D721Med (cell line): Measurements from ENCODE around the gene CDH23.

Experiments
- DNase-seq: peaks from one replicate; pipeline ENCODE4 v3.0.0; 2011; ENCODE audit warnings: low spot score; ENCODE audit not compliant: insufficient read length
- FAIRE-seq: peaks from 2 replicates; lab custom pipeline; 2011; peaks lifted over from hg19 to GRCh38; lab: Jason Lieb, UNC
- TF ChIP-seq, protein P1 (sequence below): IDR thresholded peaks from 2 replicates; pipeline ENCODE4 v1.5.1; 2012; ENCODE audit warnings: mild to moderate bottlenecking, control low read depth; ENCODE audit not compliant: insufficient read depth; ENCODE audit errors: missing control alignments

The CDH23 gene

DNA sequence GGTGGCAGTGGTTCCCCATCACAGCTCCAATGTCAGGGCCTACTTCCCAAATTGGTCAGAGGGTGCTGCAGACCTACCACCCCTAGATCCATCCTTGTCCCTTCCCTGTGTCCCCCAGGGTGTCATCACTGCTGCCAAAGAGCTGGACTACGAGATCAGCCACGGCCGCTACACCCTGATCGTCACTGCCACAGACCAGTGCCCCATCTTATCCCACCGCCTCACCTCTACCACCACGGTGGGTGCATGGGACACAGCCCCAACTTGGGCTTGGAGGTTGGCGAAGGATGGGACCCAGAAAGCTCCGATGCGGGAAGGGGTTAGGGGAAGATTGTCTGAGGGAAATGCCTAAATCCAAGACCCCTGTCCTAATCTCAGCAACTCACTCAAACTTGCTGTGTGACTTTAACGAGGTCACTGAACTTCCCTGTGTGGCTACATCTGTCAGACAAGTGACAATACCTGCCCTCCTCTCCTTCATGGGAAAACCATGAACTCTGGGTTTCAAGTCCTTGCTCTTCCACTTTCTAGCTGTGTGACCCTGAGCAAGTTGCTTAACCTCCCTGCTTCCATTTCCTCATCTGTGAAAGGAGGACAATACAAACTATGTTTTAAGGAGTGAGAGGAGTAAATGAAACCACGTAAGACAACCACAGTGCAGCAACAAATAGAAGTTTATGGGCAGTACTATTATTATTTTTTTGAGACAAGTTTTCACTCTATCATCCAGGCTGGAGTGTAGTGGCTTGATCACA lies 381.5 kb downstream of the CDH23 start:
- TF ChIP-seq, protein P1, sequence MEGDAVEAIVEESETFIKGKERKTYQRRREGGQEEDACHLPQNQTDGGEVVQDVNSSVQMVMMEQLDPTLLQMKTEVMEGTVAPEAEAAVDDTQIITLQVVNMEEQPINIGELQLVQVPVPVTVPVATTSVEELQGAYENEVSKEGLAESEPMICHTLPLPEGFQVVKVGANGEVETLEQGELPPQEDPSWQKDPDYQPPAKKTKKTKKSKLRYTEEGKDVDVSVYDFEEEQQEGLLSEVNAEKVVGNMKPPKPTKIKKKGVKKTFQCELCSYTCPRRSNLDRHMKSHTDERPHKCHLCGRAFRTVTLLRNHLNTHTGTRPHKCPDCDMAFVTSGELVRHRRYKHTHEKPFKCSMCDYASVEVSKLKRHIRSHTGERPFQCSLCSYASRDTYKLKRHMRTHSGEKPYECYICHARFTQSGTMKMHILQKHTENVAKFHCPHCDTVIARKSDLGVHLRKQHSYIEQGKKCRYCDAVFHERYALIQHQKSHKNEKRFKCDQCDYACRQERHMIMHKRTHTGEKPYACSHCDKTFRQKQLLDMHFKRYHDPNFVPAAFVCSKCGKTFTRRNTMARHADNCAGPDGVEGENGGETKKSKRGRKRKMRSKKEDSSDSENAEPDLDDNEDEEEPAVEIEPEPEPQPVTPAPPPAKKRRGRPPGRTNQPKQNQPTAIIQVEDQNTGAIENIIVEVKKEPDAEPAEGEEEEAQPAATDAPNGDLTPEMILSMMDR = no peak
- DNase-seq (no peak), FAIRE-seq (no peak)

DNA sequence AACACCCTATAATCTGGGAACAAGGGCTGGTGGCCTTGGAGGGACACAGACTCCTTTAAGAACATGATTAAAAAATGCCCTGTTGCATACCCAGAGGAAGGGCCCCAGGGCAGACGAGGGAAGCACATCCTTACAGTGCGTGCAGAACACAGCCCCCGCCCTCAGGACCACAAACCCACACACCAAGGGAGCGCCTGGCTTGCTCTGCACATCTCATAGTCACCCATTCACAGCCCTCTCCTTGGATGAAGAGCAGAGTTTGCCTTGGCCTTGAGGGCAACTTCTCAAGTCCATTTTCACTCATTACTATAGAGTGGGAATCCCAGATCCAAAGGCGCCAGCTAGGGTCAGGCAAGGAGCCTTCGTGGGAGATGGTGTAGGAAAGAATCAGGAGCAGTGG lies 382.9 kb downstream of the CDH23 start:
- no peak for FAIRE-seq
- DNase-seq = no peak
- TF ChIP-seq, protein P1 = no peak

DNA sequence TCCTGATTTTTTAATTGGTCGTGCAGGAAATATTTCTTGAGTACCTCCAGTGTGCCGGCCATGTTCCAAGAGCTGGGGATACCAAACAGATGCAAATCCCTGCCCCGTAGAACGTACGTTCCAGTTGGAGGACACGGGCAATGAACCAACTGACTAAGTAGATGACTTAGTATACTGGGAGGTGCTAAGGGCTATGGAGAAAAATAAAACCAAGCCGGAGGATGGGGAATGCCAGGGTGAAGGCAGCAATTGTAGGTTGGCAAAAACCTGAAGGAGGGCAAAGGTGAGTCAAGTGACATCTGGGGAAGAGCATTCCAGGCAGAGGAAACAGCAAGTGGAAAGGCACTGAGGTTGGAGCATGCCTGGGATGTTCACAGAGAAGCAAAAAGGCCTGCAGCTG lies 383.4 kb downstream of the CDH23 start:
- TF ChIP-seq, protein P1 = no peak
- FAIRE-seq (no peak), DNase-seq (no peak)

DNA sequence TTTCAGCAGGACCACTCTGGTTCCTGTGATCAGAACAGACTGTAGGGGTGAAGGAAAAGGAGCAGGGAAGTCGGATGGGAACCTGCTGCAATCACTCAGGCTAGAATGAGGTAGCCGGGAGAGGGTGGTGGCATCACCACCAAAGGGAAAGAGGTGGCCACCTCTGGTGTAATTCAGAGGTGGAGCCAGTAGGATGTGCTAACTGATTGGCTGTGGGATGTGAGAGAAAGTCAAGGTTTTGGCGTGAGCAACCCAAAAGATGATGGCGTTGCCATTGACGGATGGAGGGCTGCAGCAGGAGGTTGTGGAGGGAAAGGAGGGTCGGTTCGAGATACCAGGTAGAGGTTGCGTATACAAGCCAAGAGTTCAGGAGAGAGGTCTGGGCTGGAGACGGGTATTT lies 384.0 kb downstream of the CDH23 start:
- FAIRE-seq = no peak
- TF ChIP-seq, protein P1 = no peak
- no peak for DNase-seq

DNA sequence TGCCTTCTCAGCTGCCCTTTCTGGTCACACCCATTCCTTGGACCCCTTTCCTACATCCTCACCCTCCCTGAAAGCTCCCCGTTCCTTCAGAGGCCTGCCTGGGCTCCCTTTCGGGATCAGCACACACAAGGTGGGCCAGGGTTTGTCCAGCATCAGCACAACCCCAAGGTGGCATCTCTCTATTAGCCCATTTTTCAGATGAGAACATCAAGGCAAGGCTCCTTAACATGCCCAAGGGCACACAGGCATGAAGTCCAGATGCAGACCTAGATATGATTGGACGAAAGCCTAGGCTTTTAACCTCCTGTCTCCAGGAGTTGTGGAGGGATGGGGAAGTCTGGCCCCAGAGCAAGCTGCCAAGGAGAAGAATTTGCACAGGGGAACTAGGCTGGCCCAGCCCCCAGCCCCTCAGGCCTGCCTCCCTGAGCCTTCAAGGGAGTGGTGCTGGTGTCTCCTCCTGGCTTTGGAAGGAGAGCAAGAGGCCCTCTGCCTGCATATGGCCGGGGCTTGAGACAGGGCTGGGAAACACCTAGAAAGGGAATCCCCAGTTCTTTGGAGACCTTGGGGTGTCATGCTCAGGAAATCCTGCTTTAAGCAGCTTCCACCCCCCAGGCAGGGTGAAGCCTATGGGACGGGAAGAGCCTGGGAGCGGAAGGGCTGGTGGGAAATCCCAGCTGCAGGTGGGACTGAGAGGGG lies 385.6 kb downstream of the CDH23 start:
- TF ChIP-seq, protein P1 = no peak
- no peak for DNase-seq
- no peak for FAIRE-seq

DNA sequence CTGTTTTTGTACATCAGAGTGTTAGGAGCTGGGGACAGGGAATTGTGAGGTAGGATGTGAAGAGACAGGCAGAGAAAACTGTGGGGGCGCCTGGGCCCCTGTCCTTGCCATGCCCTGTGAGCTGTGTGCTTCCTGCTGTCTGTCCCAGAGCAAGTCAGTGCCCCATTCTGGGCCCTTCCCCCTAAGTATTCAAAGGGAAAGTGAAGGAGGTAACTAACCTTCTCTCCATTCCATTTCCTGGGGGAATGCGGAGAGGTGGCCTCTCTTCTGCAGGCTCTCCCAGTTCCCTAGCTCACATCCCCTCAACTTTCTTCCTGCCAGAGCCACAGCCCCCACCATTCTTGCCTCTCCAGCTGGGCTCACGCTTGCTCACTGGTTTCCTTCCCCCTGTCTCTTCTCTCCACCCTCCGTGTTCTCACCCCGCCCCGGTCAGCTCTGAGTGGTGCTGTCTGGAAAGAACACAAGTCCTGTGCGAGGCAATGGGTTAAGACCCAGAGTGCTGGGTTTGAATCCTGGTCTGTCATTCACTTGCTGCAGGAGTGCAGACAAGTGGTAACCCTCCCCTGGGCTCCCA lies 386.3 kb downstream of the CDH23 start:
- FAIRE-seq (no peak), DNase-seq (no peak)

More for the DNA sequence above, 386.3 kb downstream of the CDH23 start:
- TF ChIP-seq, protein P1 = no peak
